ENCODE data around the gene SH3BP4. TPM values are rescaled to one million over a fixed set of nuclear protein-coding genes. Genes with fewer than 3 reads are reported as not detected.

The SH3BP4 gene
- total RNA-seq, 1 donor from 2014 or later = 0.26 TPM

DNA sequence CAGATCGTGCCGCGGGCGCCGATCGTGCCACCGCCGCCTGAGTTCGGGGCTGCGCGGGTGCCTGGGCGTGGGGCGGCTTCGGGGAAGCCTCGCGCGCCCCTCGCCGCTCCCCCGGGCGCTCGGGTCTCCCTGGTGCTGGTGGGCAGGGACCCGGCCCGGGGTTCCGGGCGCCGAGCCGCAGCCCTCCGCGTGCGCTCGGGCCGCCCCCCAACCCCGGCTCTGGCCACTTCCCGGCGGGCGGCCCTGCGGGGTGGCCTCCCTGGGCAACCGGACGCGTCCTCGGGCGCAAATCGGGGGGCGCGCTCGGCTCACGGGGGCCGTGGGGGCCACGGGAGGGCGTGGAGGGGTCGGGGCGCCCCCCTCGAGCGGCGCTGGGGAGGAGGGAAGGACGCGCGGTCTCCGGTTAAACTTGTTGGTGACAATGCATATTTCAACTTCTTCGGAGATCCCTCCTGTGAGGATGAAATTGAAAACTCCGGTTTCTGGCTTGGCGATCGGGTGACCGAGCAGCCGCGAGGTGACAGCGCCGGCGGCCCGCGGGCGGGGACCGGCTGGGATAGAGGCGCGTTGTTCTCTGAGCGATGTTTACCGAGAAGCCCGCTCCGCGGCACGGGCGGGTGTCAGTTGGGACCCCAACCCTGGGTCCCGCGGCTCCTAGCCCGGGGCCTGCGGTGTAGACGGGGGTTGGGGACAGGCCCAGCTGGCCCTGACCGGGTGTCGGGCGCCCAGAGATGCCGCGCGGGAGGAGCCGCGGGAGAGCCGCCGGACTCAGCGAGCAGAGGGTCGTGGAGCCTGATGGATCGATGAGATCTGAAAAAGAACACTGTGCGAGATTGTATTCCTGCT, 676 bp downstream of the SH3BP4 start:
- intact Hi-C loops (cut with micrococcal nuclease) = no loop called here
- Mint-ChIP-seq H3K4me3 (peak overlapping the region; percentile 58), H3K9me3 (no peaks in the 10 kb centered on the region), H3K27ac (no peak overlapping the region), H3K27me3 (ENCODE audit: insufficient read depth) (peaks cover 62% of the 10 kb centered on the region), H3K4me1 (ENCODE audit: low read depth) (no peaks in the 10 kb centered on the region), H3K36me3 (ENCODE audit: low read depth) (no peaks in the 10 kb centered on the region)
- DNase-seq (ENCODE audit: low spot score) = no peak

DNA sequence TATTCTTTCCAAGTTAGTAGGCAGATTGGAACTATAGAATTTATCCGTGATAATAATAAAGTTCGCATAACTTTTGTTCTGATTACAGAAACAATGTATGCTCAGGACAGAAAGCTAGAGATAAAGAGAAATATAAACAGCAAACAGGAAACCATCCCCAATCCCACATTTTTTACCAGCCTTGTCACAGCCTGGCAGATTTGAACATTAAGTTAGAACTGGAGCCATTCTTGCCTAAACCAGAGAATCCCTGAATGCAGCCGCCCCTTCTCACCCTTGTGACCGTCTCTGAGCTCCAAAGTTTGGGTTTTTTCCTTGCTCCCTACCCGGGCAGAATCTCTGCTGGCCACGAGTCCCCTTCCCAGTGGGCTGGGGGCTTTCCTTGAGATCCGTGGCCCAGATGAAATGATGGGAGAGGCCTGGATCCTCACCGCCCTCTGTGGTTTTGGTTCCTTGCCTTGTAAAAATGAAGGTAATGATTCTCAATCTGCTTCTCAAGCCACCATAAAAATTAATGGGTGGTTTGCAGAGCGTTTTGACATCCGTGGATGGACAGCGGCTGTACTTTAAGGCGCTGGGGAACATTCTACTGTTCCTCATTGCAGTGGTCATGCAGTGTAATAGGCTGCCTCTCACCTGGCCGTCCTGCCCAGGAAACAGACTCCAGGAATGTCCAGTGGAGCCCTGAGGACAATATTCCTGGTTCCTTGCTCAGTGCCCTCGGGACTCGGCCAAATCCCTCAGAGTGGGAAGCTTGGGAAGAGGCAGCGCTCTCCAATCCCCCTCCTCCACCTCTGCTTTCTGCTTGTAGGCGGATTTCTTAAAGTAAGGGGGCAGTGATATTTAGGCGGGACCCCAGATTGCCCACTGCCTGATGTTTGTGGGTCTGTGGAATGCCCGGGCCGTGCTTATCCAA, 1.6 kb downstream of the SH3BP4 start:
- Mint-ChIP-seq H3K4me1 (ENCODE audit: low read depth) (no peaks in the 10 kb centered on the region), H3K27me3 (ENCODE audit: insufficient read depth) (peaks cover 62% of the 10 kb centered on the region), H3K36me3 (ENCODE audit: low read depth) (no peaks in the 10 kb centered on the region), H3K27ac (no peak overlapping the region), H3K4me3 (peak overlapping the region; percentile 58), H3K9me3 (no peaks in the 10 kb centered on the region)
- intact Hi-C loops (cut with micrococcal nuclease) = no loop called here
- DNase-seq (ENCODE audit: low spot score) = no peak

DNA sequence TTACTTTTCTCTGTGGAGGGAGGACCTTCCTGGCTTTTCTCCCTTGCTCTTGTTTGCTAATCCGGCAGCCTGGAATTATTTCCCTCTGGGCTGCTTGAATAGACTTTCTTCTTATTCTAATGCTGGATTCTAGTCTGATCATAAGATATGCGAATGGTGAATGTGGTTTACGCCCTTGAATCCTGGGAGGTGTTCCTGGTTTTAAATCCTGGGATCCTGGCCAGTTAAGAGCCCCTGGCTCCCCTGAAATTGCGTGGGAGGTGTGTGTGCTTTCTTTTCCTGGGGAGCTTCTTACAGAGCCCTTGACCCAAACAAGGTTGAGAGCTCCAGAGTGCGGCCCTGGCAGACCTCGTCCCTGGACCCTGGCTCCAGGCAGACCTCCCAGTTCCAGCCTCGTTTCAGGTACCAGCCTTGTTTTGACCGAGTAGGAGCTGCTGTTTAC, 2.8 kb downstream of the SH3BP4 start:
- Mint-ChIP-seq H3K27me3 (ENCODE audit: insufficient read depth) (peaks cover 50% of the 10 kb centered on the region), H3K9me3 (no peaks in the 10 kb centered on the region), H3K4me3 (no peak overlapping the region), H3K36me3 (ENCODE audit: low read depth) (no peaks in the 10 kb centered on the region), H3K4me1 (ENCODE audit: low read depth) (no peaks in the 10 kb centered on the region), H3K27ac (no peak overlapping the region)
- intact Hi-C loops (cut with micrococcal nuclease) = no loop called here
- DNase-seq (ENCODE audit: low spot score) = no peak

DNA sequence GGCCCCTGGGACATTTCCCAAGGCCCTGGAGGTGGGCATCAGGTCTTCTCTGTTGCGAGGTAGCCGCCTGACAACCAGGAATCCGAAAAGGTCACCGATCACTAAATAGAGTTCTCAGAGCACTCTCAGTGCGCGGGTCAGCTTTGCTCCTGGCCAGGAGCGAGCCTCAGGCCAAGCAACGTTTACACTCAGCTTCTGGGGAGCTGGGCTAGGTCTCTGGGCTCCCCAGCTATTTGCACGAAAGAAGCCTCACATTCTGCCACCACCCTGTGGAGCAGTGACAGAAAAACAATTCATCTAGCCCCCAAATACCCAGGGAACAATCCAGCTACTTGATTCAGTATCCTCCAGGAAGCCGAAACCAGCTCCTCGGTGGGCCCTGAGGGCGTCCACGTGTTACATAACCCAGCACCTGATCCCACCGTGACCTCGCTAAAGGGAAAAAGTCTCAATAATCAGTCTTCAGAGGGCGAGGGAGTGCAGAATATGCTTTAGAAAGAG, 3.3 kb downstream of the SH3BP4 start:
- Mint-ChIP-seq H3K9me3 (no peaks in the 10 kb centered on the region), H3K27me3 (ENCODE audit: insufficient read depth) (peaks cover 45% of the 10 kb centered on the region), H3K4me1 (ENCODE audit: low read depth) (no peaks in the 10 kb centered on the region), H3K4me3 (no peak overlapping the region), H3K27ac (no peak overlapping the region), H3K36me3 (ENCODE audit: low read depth) (no peaks in the 10 kb centered on the region)
- DNase-seq (ENCODE audit: low spot score) = no peak
- intact Hi-C loops (cut with micrococcal nuclease) = no loop called here

GRCh38 chr2:234955971-234956509, 4.2 kb downstream of the SH3BP4 start:
- Mint-ChIP-seq H3K9me3 (no peaks in the 10 kb centered on the region), H3K36me3 (ENCODE audit: low read depth) (no peaks in the 10 kb centered on the region), H3K27ac (no peak overlapping the region), H3K4me1 (ENCODE audit: low read depth) (no peaks in the 10 kb centered on the region), H3K27me3 (ENCODE audit: insufficient read depth) (peaks cover 37% of the 10 kb centered on the region), H3K4me3 (no peak overlapping the region)
- intact Hi-C loops (cut with micrococcal nuclease) = no loop called here
- no peak for DNase-seq (ENCODE audit: low spot score)

DNA sequence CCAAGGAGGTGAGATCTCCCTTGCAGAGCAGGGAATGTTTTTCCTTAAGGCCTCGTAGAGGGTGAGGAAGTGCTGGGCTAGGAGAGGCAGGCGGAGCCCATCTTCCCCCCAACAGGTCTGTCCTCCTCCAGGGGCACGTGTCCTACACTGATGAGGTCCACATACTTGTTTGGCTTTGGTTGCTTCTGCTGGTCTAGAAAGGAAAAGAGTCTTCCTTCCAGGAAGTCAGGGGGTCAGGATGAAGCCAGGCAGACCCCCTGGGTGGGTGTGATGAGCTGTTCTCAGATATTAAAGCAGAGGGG, 6.0 kb downstream of the SH3BP4 start:
- no peak for DNase-seq (ENCODE audit: low spot score)
- H3K4me1 Mint-ChIP-seq (ENCODE audit: low read depth) = no peaks in the 10 kb centered on the region
- peaks cover 32% of the 10 kb centered on the region for H3K27me3 Mint-ChIP-seq (ENCODE audit: insufficient read depth)
- H3K4me3 Mint-ChIP-seq = no peak overlapping the region
- intact Hi-C loops (cut with micrococcal nuclease) = no loop called here
- H3K36me3 Mint-ChIP-seq (ENCODE audit: low read depth) = no peaks in the 10 kb centered on the region
- no peaks in the 10 kb centered on the region for H3K9me3 Mint-ChIP-seq
- no peak overlapping the region for H3K27ac Mint-ChIP-seq

- intact Hi-C loops (cut with micrococcal nuclease) = no loop called here
- Mint-ChIP-seq H3K27me3 (ENCODE audit: insufficient read depth) (peaks cover 27% of the 10 kb centered on the region), H3K9me3 (no peaks in the 10 kb centered on the region), H3K36me3 (ENCODE audit: low read depth) (no peaks in the 10 kb centered on the region), H3K4me3 (no peak overlapping the region), H3K27ac (no peak overlapping the region), H3K4me1 (ENCODE audit: low read depth) (no peaks in the 10 kb centered on the region)
- DNase-seq (ENCODE audit: low spot score) = no peak
These were observed 6.5 kb downstream of the SH3BP4 start for GRCh38 chr2:234958311-234958710.

DNA sequence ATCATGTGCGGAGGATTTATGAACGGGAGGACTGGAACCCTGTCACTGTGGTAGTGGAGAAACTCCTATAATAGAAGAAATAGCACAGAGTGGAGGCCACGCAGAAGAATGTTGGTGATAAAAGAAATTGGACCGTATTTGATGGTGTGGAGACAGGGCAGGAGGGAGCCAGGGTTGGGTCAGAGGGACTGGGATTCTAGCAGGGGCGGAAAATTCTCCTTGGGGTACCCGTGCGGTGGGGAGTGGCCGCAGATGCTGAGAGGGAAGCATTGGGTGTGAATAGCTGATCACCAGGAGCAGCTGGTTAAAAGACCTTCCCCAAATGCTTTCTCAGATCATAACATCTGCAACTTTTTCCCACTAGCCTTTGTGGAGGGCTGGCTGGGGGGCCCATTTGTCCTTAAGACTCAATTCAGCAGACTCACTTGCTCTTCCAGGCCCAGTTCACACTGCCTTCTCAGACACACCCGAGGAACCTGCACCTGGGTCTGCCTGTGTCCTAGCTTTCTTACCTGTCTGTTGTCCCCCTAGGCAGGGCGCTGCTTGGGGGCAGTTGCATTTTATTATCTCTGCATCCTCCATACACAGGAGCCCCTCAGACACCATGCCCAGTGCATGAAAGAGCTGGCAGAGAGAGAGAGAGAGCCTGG, 7.1 kb downstream of the SH3BP4 start:
- H3K27ac Mint-ChIP-seq = no peak overlapping the region
- H3K4me1 Mint-ChIP-seq (ENCODE audit: low read depth) = no peaks in the 10 kb centered on the region
- no peak overlapping the region for H3K4me3 Mint-ChIP-seq
- no peaks in the 10 kb centered on the region for H3K36me3 Mint-ChIP-seq (ENCODE audit: low read depth)
- no peak for DNase-seq (ENCODE audit: low spot score)
- peaks cover 22% of the 10 kb centered on the region for H3K27me3 Mint-ChIP-seq (ENCODE audit: insufficient read depth)
- H3K9me3 Mint-ChIP-seq = no peaks in the 10 kb centered on the region
- intact Hi-C loops (cut with micrococcal nuclease) = no loop called here

- H3K27me3 Mint-ChIP-seq (ENCODE audit: insufficient read depth) = peaks cover 13% of the 10 kb centered on the region
- H3K27ac Mint-ChIP-seq = no peak overlapping the region
- no peaks in the 10 kb centered on the region for H3K4me1 Mint-ChIP-seq (ENCODE audit: low read depth)
- intact Hi-C loops (cut with micrococcal nuclease) = no loop called here
- H3K9me3 Mint-ChIP-seq = no peaks in the 10 kb centered on the region
- H3K36me3 Mint-ChIP-seq (ENCODE audit: low read depth) = no peaks in the 10 kb centered on the region
- DNase-seq (ENCODE audit: low spot score) = no peak
- H3K4me3 Mint-ChIP-seq = no peak overlapping the region
These were observed 8.6 kb downstream of the SH3BP4 start for GRCh38 chr2:234960175-234961088.

- H3K27me3 Mint-ChIP-seq (ENCODE audit: insufficient read depth) = peaks cover 7% of the 10 kb centered on the region
- intact Hi-C loops (cut with micrococcal nuclease) = no loop called here
These were observed 10.0 kb downstream of the SH3BP4 start for GRCh38 chr2:234961784-234962183.

DNA sequence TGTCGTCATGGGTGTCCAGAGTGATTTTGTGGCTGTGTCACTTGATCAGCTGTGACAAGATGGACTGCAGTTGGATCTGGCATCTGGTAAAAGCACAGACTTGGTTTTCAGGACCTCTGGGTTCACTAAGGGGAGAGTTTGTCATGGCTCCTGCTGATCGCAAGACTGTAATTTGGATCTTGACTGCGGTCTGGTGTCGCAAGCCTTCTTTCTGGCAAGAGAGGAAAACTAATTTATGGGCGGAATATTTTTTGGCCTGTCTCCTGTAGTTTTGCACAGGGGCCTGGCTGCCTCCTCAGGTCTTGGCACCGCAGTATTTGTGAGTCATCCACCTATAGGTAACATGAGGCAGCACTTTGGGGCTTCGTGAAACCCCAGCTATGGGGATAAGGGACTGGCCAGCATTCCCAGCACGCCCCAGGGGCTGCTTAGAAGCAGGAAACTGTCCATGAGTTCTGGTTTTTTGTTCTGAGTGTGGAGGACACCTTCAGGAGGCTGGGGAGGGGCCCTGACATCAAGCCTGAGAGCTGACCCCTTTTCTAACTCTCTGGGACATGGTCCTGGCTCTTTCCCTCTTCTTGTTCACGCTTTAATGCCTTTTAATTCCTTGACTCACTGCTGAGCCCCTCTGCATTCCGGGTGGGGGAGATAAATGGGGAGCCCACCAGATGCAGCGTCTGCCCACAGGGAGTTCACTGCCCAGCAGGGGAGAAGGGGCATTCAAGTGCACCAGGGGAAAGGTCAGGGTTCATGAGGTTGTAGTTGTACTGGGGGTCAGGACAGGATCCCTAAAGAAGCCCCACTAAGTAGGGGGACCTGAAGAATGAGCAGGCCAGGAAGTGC, 12.2 kb downstream of the SH3BP4 start:
- Mint-ChIP-seq H3K4me1 (ENCODE audit: low read depth) (no peaks in the 10 kb centered on the region), H3K4me3 (no peak overlapping the region), H3K9me3 (no peaks in the 10 kb centered on the region), H3K27me3 (ENCODE audit: insufficient read depth) (peaks cover 7% of the 10 kb centered on the region), H3K27ac (no peak overlapping the region), H3K36me3 (ENCODE audit: low read depth) (no peaks in the 10 kb centered on the region)
- intact Hi-C loops (cut with micrococcal nuclease) = no loop called here
- DNase-seq (ENCODE audit: low spot score) = no peak

More at GRCh38 chr2:234961784-234962183, 10.0 kb downstream of the SH3BP4 start:
- Mint-ChIP-seq H3K9me3 (no peaks in the 10 kb centered on the region), H3K36me3 (ENCODE audit: low read depth) (no peaks in the 10 kb centered on the region), H3K4me3 (no peak overlapping the region), H3K4me1 (ENCODE audit: low read depth) (no peaks in the 10 kb centered on the region), H3K27ac (no peak overlapping the region)
- no peak for DNase-seq (ENCODE audit: low spot score)
